NB4 (cell line): ENCODE measurements around the gene HIF1A.

Experiments used
- DNase-seq: peaks from one replicate; pipeline ENCODE4 v3.0.0; 2010; ENCODE audit warnings: low read depth
- H3K4me3 ChIP-seq: one replicate; pipeline ENCODE4 v1.5.1; 2011; ENCODE audit warnings: mild to moderate bottlenecking, low read depth, low read length, moderate library complexity
- MAX ChIP-seq: IDR thresholded peaks from 2 replicates; pipeline ENCODE4 v1.6.1; 2011; ENCODE audit warnings: low read depth, low read length
- MYC ChIP-seq: IDR thresholded peaks from 2 replicates; pipeline ENCODE4 v1.6.1; 2011; ENCODE audit warnings: low read depth, low read length
- POLR2A ChIP-seq: IDR thresholded peaks from 2 replicates; pipeline ENCODE4 v1.6.1; 2011; ENCODE audit warnings: mild to moderate bottlenecking; ENCODE audit not compliant: insufficient read length; ENCODE audit errors: extremely low read depth
- TF ChIP-seq, protein P1 (sequence below): IDR thresholded peaks from one replicate; pipeline ENCODE4 v1.5.1; 2012; ENCODE audit warnings: low read depth, low read length

HIF1A gene

DNA sequence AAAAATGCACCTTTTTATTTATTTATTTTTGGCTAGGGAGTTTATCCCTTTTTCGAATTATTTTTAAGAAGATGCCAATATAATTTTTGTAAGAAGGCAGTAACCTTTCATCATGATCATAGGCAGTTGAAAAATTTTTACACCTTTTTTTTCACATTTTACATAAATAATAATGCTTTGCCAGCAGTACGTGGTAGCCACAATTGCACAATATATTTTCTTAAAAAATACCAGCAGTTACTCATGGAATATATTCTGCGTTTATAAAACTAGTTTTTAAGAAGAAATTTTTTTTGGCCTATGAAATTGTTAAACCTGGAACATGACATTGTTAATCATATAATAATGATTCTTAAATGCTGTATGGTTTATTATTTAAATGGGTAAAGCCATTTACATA is 52.0 kb downstream of the HIF1A start:
- DNase-seq, result no peak
- TF ChIP-seq, protein P1, sequence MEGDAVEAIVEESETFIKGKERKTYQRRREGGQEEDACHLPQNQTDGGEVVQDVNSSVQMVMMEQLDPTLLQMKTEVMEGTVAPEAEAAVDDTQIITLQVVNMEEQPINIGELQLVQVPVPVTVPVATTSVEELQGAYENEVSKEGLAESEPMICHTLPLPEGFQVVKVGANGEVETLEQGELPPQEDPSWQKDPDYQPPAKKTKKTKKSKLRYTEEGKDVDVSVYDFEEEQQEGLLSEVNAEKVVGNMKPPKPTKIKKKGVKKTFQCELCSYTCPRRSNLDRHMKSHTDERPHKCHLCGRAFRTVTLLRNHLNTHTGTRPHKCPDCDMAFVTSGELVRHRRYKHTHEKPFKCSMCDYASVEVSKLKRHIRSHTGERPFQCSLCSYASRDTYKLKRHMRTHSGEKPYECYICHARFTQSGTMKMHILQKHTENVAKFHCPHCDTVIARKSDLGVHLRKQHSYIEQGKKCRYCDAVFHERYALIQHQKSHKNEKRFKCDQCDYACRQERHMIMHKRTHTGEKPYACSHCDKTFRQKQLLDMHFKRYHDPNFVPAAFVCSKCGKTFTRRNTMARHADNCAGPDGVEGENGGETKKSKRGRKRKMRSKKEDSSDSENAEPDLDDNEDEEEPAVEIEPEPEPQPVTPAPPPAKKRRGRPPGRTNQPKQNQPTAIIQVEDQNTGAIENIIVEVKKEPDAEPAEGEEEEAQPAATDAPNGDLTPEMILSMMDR, result no peak
- TF ChIP-seq POLR2A, result no peak
- TF ChIP-seq MYC, result no peak
- no peak for TF ChIP-seq MAX
- no peak overlapping the region for H3K4me3 ChIP-seq

DNA sequence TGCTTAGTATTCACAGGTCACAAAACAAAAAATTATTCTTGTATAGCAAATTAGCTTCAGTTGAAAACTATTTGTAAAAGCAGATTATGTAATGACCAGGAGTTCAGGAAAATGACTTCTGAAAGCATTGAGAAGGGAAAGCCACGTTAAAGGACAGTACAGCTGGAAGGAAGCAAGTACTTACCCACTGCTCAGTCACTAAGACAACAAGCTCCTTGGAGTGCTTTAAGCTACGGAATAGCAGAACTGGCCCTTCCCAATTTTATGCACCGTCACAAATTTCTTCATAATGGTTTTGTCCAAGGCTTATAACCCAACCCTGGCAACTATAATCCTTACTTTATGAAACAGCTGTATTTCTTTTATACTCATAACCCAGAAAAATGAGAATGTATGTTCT is 54.0 kb downstream of the HIF1A start:
- TF ChIP-seq POLR2A, result no peak
- no peak for TF ChIP-seq MAX
- TF ChIP-seq MYC, result no peak
- TF ChIP-seq, protein P1, result no peak
- H3K4me3 ChIP-seq, result peak overlapping the region; percentile 73
- DNase-seq, result no peak

DNA sequence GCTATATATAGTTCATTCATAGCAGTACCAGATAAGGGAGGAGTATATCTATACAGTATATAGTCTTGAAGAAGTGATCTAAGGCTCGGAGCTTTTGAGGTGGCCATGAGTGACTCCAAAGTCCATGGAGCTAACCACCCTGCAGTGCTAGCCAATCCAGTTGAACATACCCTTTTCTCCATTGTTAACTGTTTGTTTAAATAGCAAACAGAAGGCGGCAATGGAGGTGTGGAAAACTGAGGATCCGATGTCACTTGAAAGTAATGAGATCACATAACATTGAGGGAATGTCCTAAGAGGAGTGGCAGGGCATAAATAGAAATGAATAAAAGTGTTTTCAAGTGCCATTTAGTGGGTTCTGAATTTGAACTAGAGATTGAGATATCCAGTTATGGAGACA is 54.6 kb downstream of the HIF1A start:
- DNase-seq, result no peak
- TF ChIP-seq, protein P1, result no peak
- H3K4me3 ChIP-seq, result peak overlapping the region; percentile 73

DNA sequence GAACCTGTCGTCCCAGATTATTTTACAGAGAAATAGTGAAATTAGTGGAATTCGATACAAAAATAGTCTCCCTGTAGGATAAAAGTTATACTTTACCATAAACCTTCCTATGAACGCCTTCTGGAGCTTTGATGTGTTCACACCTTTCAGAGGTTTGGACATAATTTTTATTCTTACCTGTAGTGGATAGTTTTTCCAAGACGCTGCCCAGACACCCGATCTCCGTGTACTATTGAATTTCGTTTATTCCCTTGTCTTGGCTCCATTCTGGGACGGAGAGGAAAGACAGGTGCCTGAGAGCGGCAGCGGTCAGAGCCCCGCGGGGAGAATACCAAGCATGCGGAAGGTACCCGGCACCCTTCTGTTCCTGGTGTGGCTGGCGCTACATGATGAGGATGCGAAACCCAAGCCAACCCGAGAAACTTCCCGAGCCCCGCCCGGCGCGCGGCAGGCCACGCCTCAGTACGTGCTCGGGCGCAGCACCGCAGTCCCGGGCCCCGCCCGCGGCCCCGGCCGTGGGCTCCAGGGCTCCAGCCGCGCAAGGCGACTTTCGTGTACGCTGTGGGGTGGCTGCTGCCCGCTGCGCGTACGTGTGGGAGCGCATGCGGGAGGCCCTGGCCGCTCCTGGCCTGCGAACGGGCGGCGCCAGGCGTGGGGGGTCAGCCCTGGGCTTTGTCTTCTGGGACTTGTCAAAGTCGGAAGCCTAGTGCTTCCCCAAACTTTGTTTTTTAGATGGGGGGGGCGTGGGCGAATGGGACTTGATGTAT is 55.6 kb downstream of the HIF1A start:
- DNase-seq, result peak; percentile 89
- TF ChIP-seq POLR2A (peak; percentile 86), MYC (peak; percentile 63), MAX (peak; percentile 75; the same call in 1 of the 2 replicates)
- TF ChIP-seq, protein P1, result no peak
- peak overlapping the region; percentile 73 for H3K4me3 ChIP-seq

DNA sequence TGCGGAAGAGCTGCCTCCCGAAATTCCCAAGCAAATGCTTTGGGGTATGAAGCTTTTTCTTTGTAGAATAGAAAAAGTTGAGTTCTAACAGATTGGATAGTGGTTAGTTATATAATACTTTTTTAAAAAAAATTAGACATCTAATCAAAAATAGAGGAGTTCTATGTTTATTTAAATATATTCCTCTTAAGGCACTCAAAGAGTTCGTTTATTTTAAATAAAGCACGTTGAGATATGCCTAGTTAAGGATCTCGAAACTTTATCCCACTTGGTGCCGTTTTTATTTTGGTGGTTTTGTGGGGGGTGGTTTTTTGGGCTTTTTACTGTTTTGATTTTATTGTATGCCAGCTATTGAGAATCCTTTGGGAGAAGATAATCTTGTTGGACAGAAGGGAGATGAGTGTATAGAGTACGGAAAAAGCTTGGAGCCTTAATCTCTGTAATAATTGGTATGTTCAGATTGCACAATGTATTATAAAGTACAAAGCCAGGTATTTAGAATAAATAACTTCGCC is 56.2 kb downstream of the HIF1A start:
- peak overlapping the region; percentile 49 for H3K4me3 ChIP-seq
- TF ChIP-seq MYC, result no peak
- TF ChIP-seq MAX, result no peak
- TF ChIP-seq POLR2A, result no peak
- TF ChIP-seq, protein P1, result no peak
- DNase-seq, result no peak
